Stimulated activated CD4-positive, alpha-beta T cell treated with anti-CD3 and anti-CD28 coated beads, TNF-alpha, amount 100 ng/mL, for 4 hours (primary cell): Measurements from ENCODE around the gene PARP1.

Experiments
- DNase-seq, 3 experiments: peaks; one replicate each; pipeline ENCODE4 v3.0.0-alpha.2; 2020; ENCODE audit warnings: low read depth in 3 of 3

The PARP1 gene

GRCh38 chr1:226406401-226406881 is 1.5 kb downstream of the PARP1 start:
- no peak for DNase-seq

- DNase-seq, result no peak
These were observed 2.4 kb downstream of the PARP1 start for GRCh38 chr1:226405411-226405988.

- DNase-seq, result no peak
These were observed 3.0 kb downstream of the PARP1 start for GRCh38 chr1:226404904-226405222.

- DNase-seq, result no peak
These were observed 3.6 kb downstream of the PARP1 start for GRCh38 chr1:226404063-226404903.

- DNase-seq, result no peak
These were observed 4.5 kb downstream of the PARP1 start for GRCh38 chr1:226403201-226404034.

GRCh38 chr1:226402739-226403165 is 5.1 kb downstream of the PARP1 start:
- no peak for DNase-seq

- no peak for DNase-seq
These were observed 6.3 kb downstream of the PARP1 start for GRCh38 chr1:226401355-226402303.

GRCh38 chr1:226400519-226401354 is 7.2 kb downstream of the PARP1 start:
- no peak for DNase-seq

- DNase-seq, result no peak
These were observed 9.8 kb downstream of the PARP1 start for GRCh38 chr1:226397955-226398636.

- no peak for DNase-seq
These were observed 10.6 kb downstream of the PARP1 start for GRCh38 chr1:226397011-226397926.

GRCh38 chr1:226395753-226396152 is 12.1 kb downstream of the PARP1 start:
- no peak for DNase-seq

- DNase-seq, result no peak
These were observed 13.4 kb downstream of the PARP1 start for GRCh38 chr1:226394462-226394861.

- no peak for DNase-seq
These were observed 17.2 kb downstream of the PARP1 start for GRCh38 chr1:226390681-226391080.

GRCh38 chr1:226388131-226388530 is 19.8 kb downstream of the PARP1 start:
- no peak for DNase-seq

GRCh38 chr1:226384717-226385116 is 23.2 kb downstream of the PARP1 start:
- DNase-seq, result no peak

- DNase-seq, result no peak
These were observed 23.9 kb downstream of the PARP1 start for GRCh38 chr1:226384040-226384439.

- DNase-seq, result no peak
These were observed 25.9 kb downstream of the PARP1 start for GRCh38 chr1:226382030-226382429.

- no peak for DNase-seq
These were observed 26.5 kb downstream of the PARP1 start for GRCh38 chr1:226381226-226381998.
